PC-3 (cell line): ENCODE results near the gene AFAP1L2.

Source experiments
- CTCF ChIP-seq: fragments of 300-600 bp; sonication (generic); conservative IDR thresholded peaks from 2 replicates; pipeline ENCODE4 v1.5.1; 2017; ENCODE audit warnings: antibody characterized with exemption, low read depth, mild to moderate bottlenecking, low read length
- EZH2phosphoT487 ChIP-seq: fragments of 300-600 bp; sonication (generic); IDR thresholded peaks from 2 replicates; pipeline ENCODE4 v1.6.1; 2018; ENCODE audit warnings: mild to moderate bottlenecking, antibody characterized with exemption, low read length, borderline replicate concordance

- no peak for TF ChIP-seq CTCF
- no peak for TF ChIP-seq EZH2phosphoT487
Measured at GRCh38 chr10:114328874-114329273, 75.4 kb downstream of the AFAP1L2 start.
